Hematopoietic multipotent progenitor cell treated with erythropoietin and hydrocortisone succinate and interleukin-3 and kit ligand, for 17 days (in vitro differentiated cells): ENCODE results near the gene PACS1.
A peak's percentile ranks its signal among the peaks of the same experiment; 100 is the strongest.

Source experiments
- DNase-seq: peaks from one replicate; pipeline ENCODE4 v3.0.0-alpha.2; 2015; ENCODE audit warnings: low spot score

The PACS1 gene

GRCh38 chr11:66259225-66259624 is 189.2 kb downstream of the PACS1 start:
- no peak for DNase-seq

- DNase-seq, result no peak
Measured at GRCh38 chr11:66259956-66260355, 189.9 kb downstream of the PACS1 start.

- no peak for DNase-seq
Measured at GRCh38 chr11:66261578-66261977, 191.5 kb downstream of the PACS1 start.

GRCh38 chr11:66262191-66262590 is 192.1 kb downstream of the PACS1 start:
- DNase-seq, result no peak

- no peak for DNase-seq
Measured at GRCh38 chr11:66262696-66263095, 192.6 kb downstream of the PACS1 start.

GRCh38 chr11:66263231-66263630 is 193.2 kb downstream of the PACS1 start:
- DNase-seq, result no peak

GRCh38 chr11:66263785-66264184 is 193.7 kb downstream of the PACS1 start:
- no peak for DNase-seq

- no peak for DNase-seq
Measured at GRCh38 chr11:66264383-66264782, 194.3 kb downstream of the PACS1 start.

GRCh38 chr11:66264914-66265313 is 194.8 kb downstream of the PACS1 start:
- DNase-seq, result peak; percentile 37

GRCh38 chr11:66265531-66266377 is 195.7 kb downstream of the PACS1 start:
- no peak for DNase-seq

GRCh38 chr11:66266378-66267038 is 196.4 kb downstream of the PACS1 start:
- no peak for DNase-seq

- no peak for DNase-seq
Measured at GRCh38 chr11:66267039-66267378, 196.9 kb downstream of the PACS1 start.

GRCh38 chr11:66267379-66268243 is 197.5 kb downstream of the PACS1 start:
- peak; percentile 85 for DNase-seq

- DNase-seq, result peak; percentile 100
Measured at GRCh38 chr11:66268244-66268951, 198.3 kb downstream of the PACS1 start, which contains the start of gene RAB1B. Gene RAB1B, plus strand, starts transcription at chr11:66268639. Its CDS starts 41 bp downstream, at chr11:66268680.

- peak; percentile 50 for DNase-seq
Measured at GRCh38 chr11:66268952-66269905, 199.2 kb downstream of the PACS1 start.

- no peak for DNase-seq
Measured at GRCh38 chr11:66271816-66272215, 201.7 kb downstream of the PACS1 start.

GRCh38 chr11:66272596-66272995 is 202.5 kb downstream of the PACS1 start:
- DNase-seq, result no peak

GRCh38 chr11:66274219-66274618 is 204.1 kb downstream of the PACS1 start:
- no peak for DNase-seq

- DNase-seq, result no peak
Measured at GRCh38 chr11:66275396-66275795, 205.3 kb downstream of the PACS1 start.

GRCh38 chr11:66275984-66276612 is 206.0 kb downstream of the PACS1 start:
- DNase-seq, result no peak
